ENCODE measurements around the gene ZNF236.

DNA sequence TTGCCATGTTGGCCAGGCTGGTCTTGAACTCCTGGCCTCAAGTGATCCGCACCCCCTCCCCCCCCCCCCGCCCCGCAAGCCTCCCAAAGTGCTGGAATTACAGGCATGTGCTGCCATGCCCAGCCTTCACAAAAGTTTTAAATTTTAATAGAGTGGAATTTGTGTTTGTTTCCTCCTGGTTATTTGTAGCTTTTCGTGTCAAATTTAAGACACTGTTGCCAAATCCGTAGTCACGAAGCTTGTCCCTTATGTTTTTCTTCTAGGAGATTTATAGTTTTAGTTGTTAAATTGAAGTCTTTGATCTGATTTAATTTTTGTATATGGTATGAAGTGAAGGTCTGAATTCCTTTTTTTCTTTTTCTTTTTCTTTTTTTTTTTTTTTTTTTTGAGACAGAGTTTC lies 14.7 kb downstream of the ZNF236 start:
- TF ChIP-seq, protein P1, sequence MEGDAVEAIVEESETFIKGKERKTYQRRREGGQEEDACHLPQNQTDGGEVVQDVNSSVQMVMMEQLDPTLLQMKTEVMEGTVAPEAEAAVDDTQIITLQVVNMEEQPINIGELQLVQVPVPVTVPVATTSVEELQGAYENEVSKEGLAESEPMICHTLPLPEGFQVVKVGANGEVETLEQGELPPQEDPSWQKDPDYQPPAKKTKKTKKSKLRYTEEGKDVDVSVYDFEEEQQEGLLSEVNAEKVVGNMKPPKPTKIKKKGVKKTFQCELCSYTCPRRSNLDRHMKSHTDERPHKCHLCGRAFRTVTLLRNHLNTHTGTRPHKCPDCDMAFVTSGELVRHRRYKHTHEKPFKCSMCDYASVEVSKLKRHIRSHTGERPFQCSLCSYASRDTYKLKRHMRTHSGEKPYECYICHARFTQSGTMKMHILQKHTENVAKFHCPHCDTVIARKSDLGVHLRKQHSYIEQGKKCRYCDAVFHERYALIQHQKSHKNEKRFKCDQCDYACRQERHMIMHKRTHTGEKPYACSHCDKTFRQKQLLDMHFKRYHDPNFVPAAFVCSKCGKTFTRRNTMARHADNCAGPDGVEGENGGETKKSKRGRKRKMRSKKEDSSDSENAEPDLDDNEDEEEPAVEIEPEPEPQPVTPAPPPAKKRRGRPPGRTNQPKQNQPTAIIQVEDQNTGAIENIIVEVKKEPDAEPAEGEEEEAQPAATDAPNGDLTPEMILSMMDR (IDR thresholded peaks at IDR 0.05) = no peak
- no peak for TF ChIP-seq EZH2 (IDR thresholded peaks at IDR 0.05)

All from neural progenitor cell (in vitro differentiated cells).